ENCODE results near the gene HPS4. TPM values are rescaled to one million over a fixed set of nuclear protein-coding genes. Genes with fewer than 3 reads are reported as not detected.

HPS4 gene
- total RNA-seq, 1 donor from 2014 or later = 35.3 TPM

- DNase-seq (ENCODE audit: low read depth) = no peak
- TF ChIP-seq CTCF (conservative IDR thresholded peaks at IDR 0.05; ENCODE audit: low read depth, low read length) = no peak
These were observed 15.7 kb upstream of the HPS4 start for GRCh38 chr22:26499188-26499703.

GRCh38 chr22:26496456-26496855 lies 12.9 kb upstream of the HPS4 start:
- no peak for TF ChIP-seq CTCF (conservative IDR thresholded peaks at IDR 0.05; ENCODE audit: low read depth, low read length)
- no peak overlapping the region for H3K4me3 ChIP-seq (ENCODE audit: low read depth, low read length)
- DNase-seq (ENCODE audit: low read depth) = no peak

More at GRCh38 chr22:26499188-26499703, 15.7 kb upstream of the HPS4 start:
- no peak overlapping the region for H3K4me3 ChIP-seq (ENCODE audit: low read depth, low read length)

- DNase-seq (ENCODE audit: low read depth) = no peak
- TF ChIP-seq CTCF (conservative IDR thresholded peaks at IDR 0.05; ENCODE audit: low read depth, low read length) = no peak
- H3K4me3 ChIP-seq (ENCODE audit: low read depth, low read length) = no peak overlapping the region
These were observed 10.9 kb upstream of the HPS4 start for GRCh38 chr22:26494506-26494905.

GRCh38 chr22:26492220-26492619 lies 8.6 kb upstream of the HPS4 start:
- DNase-seq (ENCODE audit: low read depth) = no peak
- no peak for TF ChIP-seq CTCF (conservative IDR thresholded peaks at IDR 0.05; ENCODE audit: low read depth, low read length)
- no peak overlapping the region for H3K4me3 ChIP-seq (ENCODE audit: low read depth, low read length)

GRCh38 chr22:26489447-26490036 lies 6.0 kb upstream of the HPS4 start:
- no peak for TF ChIP-seq CTCF (conservative IDR thresholded peaks at IDR 0.05; ENCODE audit: low read depth, low read length)
- no peak for DNase-seq (ENCODE audit: low read depth)
- H3K4me3 ChIP-seq (ENCODE audit: low read depth, low read length) = no peak overlapping the region

- H3K4me3 ChIP-seq (ENCODE audit: low read depth, low read length) = no peak overlapping the region
- no peak for DNase-seq (ENCODE audit: low read depth)
- TF ChIP-seq CTCF (conservative IDR thresholded peaks at IDR 0.05; ENCODE audit: low read depth, low read length) = no peak
These were observed 4.4 kb upstream of the HPS4 start for GRCh38 chr22:26487996-26488395.

- no peak for DNase-seq (ENCODE audit: low read depth)
- TF ChIP-seq CTCF (conservative IDR thresholded peaks at IDR 0.05; ENCODE audit: low read depth, low read length) = no peak
- H3K4me3 ChIP-seq (ENCODE audit: low read depth, low read length) = no peak overlapping the region
These were observed 2.8 kb upstream of the HPS4 start for GRCh38 chr22:26486394-26486793.
